GM15510 (cell line): Measurements from ENCODE around the gene ZNF213.

Experiments
- POLR2A ChIP-seq: IDR thresholded peaks from 3 replicates; pipeline ENCODE4 v1.6.1; 2011; ENCODE audit warnings: borderline replicate concordance; ENCODE audit not compliant: insufficient read length; ENCODE audit errors: extremely low read depth

ZNF213 gene

DNA sequence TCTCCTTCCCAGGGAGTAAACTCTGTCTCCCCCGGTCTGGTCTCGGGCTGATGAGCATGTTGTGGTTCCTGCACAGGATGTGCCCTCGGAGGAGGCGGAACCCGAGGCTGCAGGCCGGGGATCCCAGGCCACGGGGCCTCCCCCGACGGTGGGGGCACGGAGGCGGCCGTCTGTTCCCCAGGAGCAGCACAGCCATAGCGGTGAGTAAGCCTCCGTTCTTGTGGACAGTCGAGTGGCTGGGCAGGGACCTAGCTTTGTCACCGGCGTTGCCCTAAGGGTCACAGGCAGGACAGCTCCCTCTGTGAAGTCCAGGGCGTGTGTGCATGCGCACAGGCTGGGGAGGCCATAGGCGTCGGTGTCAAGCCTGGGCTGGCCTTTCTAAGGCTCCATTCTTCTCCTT, 3.5 kb downstream of the ZNF213 start:
- no peak for TF ChIP-seq POLR2A

DNA sequence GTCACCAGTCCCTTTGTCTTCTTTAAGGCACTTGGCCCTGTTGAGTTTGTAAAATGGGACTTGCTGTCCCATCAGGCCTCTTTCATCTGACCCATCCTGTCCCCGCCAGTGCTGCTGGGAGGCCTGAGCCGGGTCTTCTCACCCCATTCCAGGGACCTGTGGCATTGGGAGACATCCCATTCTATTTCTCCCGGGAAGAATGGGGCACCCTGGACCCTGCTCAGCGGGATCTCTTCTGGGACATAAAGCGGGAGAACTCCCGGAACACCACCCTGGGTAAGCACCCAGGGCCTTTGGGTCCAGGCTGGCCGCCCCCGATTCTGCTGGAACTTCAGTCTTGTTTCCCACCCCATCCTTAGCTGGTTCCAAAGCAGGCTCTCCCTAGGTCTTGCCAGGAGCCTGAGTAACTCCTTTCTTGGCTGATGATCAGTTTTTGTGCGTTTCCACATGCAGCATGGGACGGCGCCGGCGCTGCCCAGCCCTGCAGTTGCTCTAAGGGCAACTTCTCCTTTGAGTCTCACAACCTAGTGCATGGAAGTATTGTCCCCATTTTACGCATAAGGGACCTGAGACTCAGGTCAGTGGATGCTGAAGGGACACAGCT, 4.1 kb downstream of the ZNF213 start:
- no peak for TF ChIP-seq POLR2A

DNA sequence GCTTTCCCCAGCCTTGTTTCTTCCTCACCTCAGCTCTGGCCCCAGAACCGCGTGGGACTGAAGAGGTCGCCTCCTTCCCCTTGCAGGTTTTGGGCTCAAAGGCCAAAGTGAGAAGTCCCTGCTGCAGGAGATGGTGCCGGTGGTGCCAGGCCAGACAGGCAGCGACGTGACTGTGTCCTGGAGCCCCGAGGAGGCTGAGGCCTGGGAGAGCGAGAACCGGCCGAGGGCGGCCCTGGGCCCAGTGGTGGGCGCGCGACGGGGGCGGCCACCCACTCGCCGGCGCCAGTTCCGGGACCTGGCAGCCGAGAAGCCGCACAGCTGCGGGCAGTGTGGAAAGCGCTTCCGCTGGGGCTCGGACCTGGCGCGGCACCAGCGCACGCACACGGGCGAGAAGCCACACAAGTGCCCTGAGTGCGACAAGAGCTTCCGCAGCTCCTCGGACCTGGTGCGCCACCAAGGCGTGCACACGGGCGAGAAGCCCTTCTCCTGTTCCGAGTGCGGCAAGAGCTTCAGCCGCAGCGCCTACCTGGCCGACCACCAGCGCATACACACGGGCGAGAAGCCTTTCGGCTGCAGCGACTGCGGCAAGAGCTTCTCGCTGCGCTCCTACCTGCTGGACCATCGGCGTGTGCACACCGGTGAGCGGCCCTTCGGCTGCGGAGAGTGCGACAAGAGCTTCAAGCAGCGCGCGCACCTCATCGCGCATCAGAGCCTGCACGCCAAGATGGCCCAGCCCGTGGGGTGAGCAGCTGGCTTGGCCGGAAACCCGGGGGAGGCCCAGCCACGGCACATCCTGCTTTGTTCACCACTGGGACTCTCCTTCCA, 6.0 kb downstream of the ZNF213 start:
- TF ChIP-seq POLR2A, result no peak

DNA sequence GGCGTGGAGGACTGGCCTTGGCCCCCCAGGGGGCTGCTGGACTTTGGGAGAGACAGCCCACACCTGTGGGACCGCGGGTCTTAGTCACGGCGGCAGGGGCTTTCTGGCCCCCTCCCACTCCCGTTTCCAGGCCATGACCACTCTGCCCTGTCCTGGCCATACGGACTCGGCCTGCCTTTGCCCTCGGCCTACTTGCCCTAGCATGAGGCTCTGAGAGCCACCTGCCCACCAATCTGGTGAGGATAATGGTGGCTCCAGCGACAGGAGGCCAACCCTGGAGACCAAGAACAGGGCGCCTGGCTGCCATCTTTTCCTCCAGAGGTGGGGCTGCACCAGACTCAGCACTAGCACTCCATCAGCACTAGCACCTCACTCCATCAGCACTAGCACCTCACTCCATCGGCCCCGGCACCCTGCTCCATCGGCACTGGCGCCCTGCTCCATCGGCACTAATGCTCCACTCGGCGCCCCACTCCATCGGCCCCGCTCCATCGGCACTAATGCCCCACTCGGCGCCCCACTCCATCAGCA, 7.0 kb downstream of the ZNF213 start:
- no peak for TF ChIP-seq POLR2A

DNA sequence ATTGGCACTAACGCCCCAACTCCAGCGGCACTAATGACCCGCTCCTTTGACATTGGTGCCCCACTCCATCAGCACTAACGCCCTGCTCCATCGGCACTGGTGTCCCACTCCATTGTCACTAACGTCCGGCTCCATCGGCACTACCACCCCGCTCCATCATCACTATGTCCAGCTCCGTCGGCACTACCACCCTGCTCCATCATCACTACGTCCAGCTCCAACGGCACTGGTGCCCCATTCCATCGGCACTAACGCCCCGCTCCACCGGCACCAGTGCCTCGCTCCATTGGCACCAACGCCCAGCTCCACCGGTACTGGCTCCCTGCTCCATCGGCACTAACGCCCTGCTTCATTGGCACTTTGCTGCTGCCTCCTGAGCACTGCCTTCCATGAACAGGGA, 7.5 kb downstream of the ZNF213 start:
- no peak for TF ChIP-seq POLR2A

DNA sequence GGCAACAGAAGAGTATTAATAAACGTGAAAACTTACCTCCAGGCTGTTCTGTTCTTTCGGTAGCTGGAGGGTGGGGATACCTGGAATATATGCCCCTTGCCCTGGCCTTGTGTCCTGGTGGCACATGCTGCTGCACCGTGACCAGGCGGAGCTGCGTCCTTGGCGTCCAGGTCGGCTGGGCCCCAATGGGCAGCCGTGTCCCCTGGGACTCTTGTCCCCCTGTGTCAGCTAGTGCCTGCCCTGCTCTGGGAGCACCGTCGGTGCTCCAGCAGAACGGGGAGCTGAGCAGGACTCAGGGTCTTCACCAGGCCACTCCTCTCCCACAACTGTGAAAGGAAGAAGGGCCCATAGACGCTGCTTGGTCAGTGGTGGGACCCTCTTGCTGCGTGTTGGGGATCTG, 7.9 kb downstream of the ZNF213 start:
- TF ChIP-seq POLR2A, result no peak

DNA sequence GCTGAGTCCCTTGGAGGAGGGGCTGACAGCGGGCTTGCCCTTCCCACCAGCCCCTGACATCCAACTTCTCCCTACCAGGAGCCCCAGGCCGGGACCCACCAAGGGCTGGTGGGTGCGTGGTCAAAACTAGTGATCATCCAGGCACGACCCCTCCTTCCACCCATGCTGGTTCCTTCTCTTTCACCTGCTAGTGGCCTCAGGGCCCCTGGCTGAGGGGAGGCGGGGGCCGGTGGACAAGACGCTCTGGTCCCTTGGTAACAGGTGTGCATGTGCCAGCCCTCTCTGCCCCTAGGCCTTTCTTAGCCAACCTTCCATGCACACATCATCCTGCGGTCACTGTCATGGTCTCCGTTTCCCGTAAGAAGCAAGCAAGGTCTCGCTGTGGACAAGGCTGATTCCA, 8.4 kb downstream of the ZNF213 start:
- TF ChIP-seq POLR2A, result no peak

DNA sequence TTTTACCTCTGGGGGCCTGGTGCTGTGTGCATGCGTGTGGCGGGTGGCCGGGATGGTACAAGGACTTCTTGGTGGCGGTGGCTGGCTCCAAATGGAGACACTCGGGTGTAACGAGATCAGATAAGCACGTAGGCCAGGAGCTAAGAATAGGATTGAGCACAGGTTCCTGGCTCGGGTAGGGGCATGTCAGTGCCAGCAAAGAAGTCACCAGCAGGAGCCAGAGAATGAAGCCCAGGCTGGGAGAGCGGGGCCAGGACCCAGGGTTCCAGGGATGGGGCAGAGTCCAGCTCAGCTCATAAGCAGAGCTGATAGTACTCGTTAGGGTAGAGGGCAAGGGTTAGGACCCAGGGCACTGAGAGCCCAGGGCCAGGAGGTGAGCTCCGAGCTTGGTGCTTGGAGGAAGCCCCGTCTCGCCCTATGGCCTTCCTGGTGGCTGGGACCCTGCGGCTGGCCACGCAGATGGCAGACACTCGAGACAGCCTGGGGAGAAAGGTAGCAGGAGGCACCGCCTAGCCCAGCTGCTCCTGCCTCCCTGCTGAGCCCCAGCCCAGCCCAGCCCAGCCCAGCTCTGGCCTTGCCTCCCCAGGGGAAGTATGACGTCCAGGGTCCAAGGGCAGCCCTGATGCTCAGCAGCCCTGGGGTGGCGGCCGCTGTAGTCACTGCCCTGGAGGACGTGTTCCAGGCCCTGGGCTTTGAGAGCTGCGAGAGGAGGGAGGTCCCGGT, 8.9 kb downstream of the ZNF213 start:
- TF ChIP-seq POLR2A, result no peak

- no peak for TF ChIP-seq POLR2A
Observed at GRCh38 chr16:3144321-3144983, 9.6 kb downstream of the ZNF213 start.

- TF ChIP-seq POLR2A, result no peak
Observed at GRCh38 chr16:3145151-3145550, 10.3 kb downstream of the ZNF213 start.

GRCh38 chr16:3145660-3146059, 10.8 kb downstream of the ZNF213 start:
- no peak for TF ChIP-seq POLR2A

DNA sequence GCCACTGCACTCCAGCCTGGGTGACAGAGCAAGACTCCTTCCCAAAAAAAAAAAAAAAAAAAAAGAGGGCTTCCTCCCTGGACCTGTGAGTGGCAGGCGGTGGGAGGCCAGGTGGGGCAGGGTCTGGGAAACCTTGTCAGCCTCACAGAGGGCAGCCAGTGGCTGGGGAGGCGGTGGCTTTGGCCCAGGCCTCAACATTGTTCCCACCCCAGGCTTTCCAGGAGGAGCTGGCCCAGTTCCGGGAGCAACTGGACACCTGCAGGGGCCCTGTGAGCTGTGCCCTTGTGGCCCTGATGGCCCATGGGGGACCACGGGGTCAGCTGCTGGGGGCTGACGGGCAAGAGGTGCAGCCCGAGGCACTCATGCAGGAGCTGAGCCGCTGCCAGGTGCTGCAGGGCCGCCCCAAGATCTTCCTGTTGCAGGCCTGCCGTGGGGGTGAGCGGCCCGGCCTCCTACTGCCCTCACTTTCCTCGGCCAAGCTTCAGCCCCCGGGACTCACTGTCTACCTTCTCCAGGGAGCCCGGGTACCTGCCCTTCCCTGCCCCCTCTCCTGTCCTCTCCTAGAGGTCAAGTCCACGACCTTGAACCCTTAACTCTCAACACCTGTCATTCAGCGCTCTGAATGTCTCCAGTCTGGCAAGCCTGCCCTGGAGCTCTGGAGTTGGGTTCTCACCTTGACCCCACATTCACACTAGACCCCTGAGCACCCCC, 12.4 kb downstream of the ZNF213 start:
- TF ChIP-seq POLR2A, result no peak

DNA sequence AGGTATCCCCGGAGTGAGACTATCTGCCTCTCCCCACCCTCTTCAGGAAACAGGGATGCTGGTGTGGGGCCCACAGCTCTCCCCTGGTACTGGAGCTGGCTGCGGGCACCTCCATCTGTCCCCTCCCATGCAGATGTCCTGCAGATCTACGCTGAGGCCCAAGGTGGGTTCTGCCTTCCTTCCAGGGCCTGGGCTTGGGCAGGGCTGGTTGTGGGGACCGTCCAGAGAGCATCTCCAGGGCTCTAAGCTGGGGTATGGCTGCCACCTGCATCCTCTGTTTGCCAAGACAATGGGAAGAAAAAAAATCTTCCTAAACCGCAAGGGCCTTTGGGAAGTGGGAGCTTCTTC, 12.9 kb downstream of the ZNF213 start:
- TF ChIP-seq POLR2A, result no peak

DNA sequence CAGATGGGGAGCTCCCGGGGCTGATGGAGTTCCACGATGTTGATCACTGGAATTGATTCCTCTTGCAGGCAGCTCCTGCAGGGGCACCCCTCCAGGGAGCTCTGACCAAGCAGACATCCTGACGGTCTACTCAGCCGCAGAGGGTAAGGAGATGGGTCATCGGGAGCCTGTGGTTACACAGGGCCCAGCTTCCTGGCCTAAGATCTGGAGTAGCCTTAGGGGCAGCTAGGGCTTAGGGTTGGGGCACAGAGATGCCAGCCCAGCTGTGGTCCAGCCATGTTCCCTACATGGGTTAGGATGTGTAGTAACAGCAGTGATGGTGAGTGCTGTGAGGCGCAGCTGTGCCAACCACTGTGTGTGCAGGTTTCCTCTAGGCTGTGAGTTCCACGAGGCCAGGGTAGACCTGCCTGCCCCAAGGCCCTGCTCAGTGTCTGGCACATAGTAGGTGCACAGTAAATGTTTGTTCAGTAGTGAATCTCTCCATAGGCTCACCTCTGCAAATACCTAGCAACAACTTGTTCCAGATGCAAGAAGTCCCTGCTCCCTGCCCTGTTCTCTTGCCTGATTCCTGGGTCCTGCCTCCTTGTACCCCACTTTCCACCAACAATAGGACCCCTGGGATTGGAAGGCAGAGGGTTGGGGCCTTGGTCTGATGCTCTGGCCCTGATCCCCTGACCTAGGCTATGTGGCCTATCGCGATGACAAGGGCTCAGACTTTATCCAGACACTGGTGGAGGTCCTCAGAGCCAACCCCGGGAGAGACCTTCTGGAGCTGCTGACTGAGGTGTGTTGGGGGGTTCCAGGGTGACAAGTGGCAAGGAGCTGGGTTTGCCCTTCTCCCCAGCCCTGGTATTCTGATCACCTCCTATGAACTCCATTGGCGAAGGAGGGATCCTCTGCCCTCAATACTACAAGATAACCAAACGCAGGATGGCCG, 13.7 kb downstream of the ZNF213 start:
- TF ChIP-seq POLR2A, result no peak

GRCh38 chr16:3149193-3149530, 14.3 kb downstream of the ZNF213 start:
- TF ChIP-seq POLR2A, result no peak
